Neuronal stem cell (in vitro differentiated cells): ENCODE measurements around the gene TBC1D4.

ENCODE experiments used
- DNase-seq: peaks from one replicate; pipeline ENCODE4 v3.0.0-alpha.2; 2013; ENCODE audit warnings: low spot score
- H2AFZ ChIP-seq: one replicate; pipeline ENCODE4 v1.6.1; 2013; ENCODE audit warnings: mild to moderate bottlenecking, low read length, inconsistent platforms
- H2AK5ac ChIP-seq: 2 replicates; pipeline ENCODE4 v1.6.1; 2013; ENCODE audit warnings: low read depth, mild to moderate bottlenecking, inconsistent platforms, low read length, moderate library complexity, mixed read lengths
- H2BK120ac ChIP-seq: 2 replicates; pipeline ENCODE4 v1.6.1; 2013; ENCODE audit warnings: low read depth, mild to moderate bottlenecking, inconsistent platforms, low read length, moderate library complexity, mixed read lengths
- H2BK12ac ChIP-seq: one replicate; pipeline ENCODE4 v1.6.1; 2013; ENCODE audit warnings: low read length, inconsistent platforms
- H2BK15ac ChIP-seq: 2 replicates; pipeline ENCODE4 v1.6.1; 2013; ENCODE audit warnings: mild to moderate bottlenecking, low read length, inconsistent platforms, mixed read lengths
- H2BK5ac ChIP-seq: one replicate; pipeline ENCODE4 v1.6.1; 2013; ENCODE audit warnings: inconsistent platforms, mild to moderate bottlenecking, low read length, moderate library complexity
- H3K14ac ChIP-seq: one replicate; pipeline ENCODE4 v1.6.1; 2013; ENCODE audit warnings: low read length, inconsistent platforms
- H3K18ac ChIP-seq: 2 replicates; pipeline ENCODE4 v1.6.1; 2013; ENCODE audit warnings: low read length, inconsistent platforms
- H3K23ac ChIP-seq: 2 replicates; pipeline ENCODE4 v1.6.1; 2013; ENCODE audit warnings: low read depth, mild to moderate bottlenecking, mixed read lengths, low read length, inconsistent platforms; ENCODE audit not compliant: poor library complexity
- H3K27ac ChIP-seq: replicated peaks from 3 replicates; pipeline ENCODE4 v1.5.1; 2013; ENCODE audit warnings: low read length, inconsistent platforms
- H3K27me3 ChIP-seq, 3 experiments: 2 replicates each; pipeline ENCODE4 v1.6.1; 2013; ENCODE audit warnings: low read length in 3 of 3, mild to moderate bottlenecking in 2 of 3, inconsistent platforms in 1 of 3, low read depth in 1 of 3, mixed read lengths in 1 of 3, moderate library complexity in 1 of 3; ENCODE audit not compliant: control insufficient read depth in 3 of 3, insufficient read depth in 3 of 3
- H3K36me3 ChIP-seq, 2 donors: replicated peaks in 1 of 2; 2 replicates each; pipeline ENCODE4 v1.6.1; 2013; ENCODE audit warnings: low read length in 2 of 2; ENCODE audit not compliant: control insufficient read depth in 2 of 2, insufficient read depth in 2 of 2
- H3K4ac ChIP-seq: 2 replicates; pipeline ENCODE4 v1.6.1; 2013; ENCODE audit warnings: inconsistent platforms, mild to moderate bottlenecking, low read length, moderate library complexity
- H3K4me1 ChIP-seq, 2 donors: 1 replicate in 1 of 2; 2 replicates in 1 of 2; pipeline ENCODE4 v1.6.1; 2013; ENCODE audit warnings: low read length in 2 of 2, low read depth in 1 of 2; ENCODE audit not compliant: control insufficient read depth in 2 of 2, insufficient read depth in 1 of 2
- H3K4me2 ChIP-seq: one replicate; pipeline ENCODE4 v1.6.1; 2013; ENCODE audit warnings: mild to moderate bottlenecking, low read length, inconsistent platforms; ENCODE audit not compliant: insufficient read depth, poor library complexity, severe bottlenecking
- H3K4me3 ChIP-seq, 2 donors: 2 replicates each; pipeline ENCODE4 v1.5.1; 2013; ENCODE audit warnings: low read length in 2 of 2, mild to moderate bottlenecking in 2 of 2, inconsistent platforms in 1 of 2, moderate library complexity in 1 of 2
- H3K79me1 ChIP-seq: one replicate; pipeline ENCODE4 v1.6.1; 2013; ENCODE audit warnings: low read depth, mild to moderate bottlenecking, inconsistent platforms, low read length, moderate library complexity
- H3K9ac ChIP-seq: one replicate; pipeline ENCODE4 v1.6.1; 2013; ENCODE audit warnings: mild to moderate bottlenecking, low read depth, low read length, inconsistent platforms; ENCODE audit not compliant: poor library complexity
- H3K9me3 ChIP-seq, 2 donors: replicated peaks in 1 of 2; 2 replicates each; pipeline versions ENCODE3 to v1.6.1; 2013; ENCODE audit warnings: low read length in 2 of 2, mild to moderate bottlenecking in 2 of 2, inconsistent platforms in 1 of 2, low read depth in 1 of 2, mixed read lengths in 1 of 2, moderate library complexity in 1 of 2; ENCODE audit not compliant: control insufficient read depth in 2 of 2, insufficient read depth in 1 of 2
- H4K8ac ChIP-seq: one replicate; pipeline ENCODE4 v1.6.1; 2013; ENCODE audit warnings: low read depth, mild to moderate bottlenecking, inconsistent platforms, low read length, moderate library complexity
- H4K91ac ChIP-seq: one replicate; pipeline ENCODE4 v1.6.1; 2013; ENCODE audit warnings: low read length, low read depth, mild to moderate bottlenecking, inconsistent platforms; ENCODE audit not compliant: poor library complexity
- WGBS, 2 donors: extraction: QIAGEN DNeasy Blood & Tissue Kit; methylation state at CpG; one replicate each; pipeline ENCODE4 v1.1.7; 2013; ENCODE audit warnings: missing lambda C conversion rate in 2 of 2, mixed read lengths in 1 of 2; ENCODE audit not compliant: insufficient read length in 2 of 2, insufficient replicate concordance in 1 of 2; ENCODE audit errors: extremely low coverage in 2 of 2; 5-methylcytosine and 5-hydroxymethylcytosine counted together

TBC1D4 gene

GRCh38 chr13:75415171-75415570 is 66.8 kb downstream of the TBC1D4 start:
- H3K9ac ChIP-seq = no peak overlapping the region
- no peak overlapping the region for H2BK15ac ChIP-seq
- no peak overlapping the region for H2BK12ac ChIP-seq
- WGBS, 2 donors = no CpG with 5 or more reads among the region's 2 CpGs
- no peaks in the 10 kb centered on the region for H3K36me3 ChIP-seq
- no peak overlapping the region for H3K4me2 ChIP-seq
- H3K4me3 ChIP-seq = no peak overlapping the region
- no peaks in the 10 kb centered on the region for H3K79me1 ChIP-seq
- no peak overlapping the region for H3K14ac ChIP-seq
- no peak overlapping the region for H4K91ac ChIP-seq
- H2AFZ ChIP-seq = no peak overlapping the region
- H3K27me3 ChIP-seq = no peaks in the 10 kb centered on the region
- peaks cover 0 to under 1% of the 10 kb centered on the region in 2 donors for H3K9me3 ChIP-seq
- peaks cover 10 to 19% of the 10 kb centered on the region in 2 donors for H3K4me1 ChIP-seq
- no peak overlapping the region for H2BK120ac ChIP-seq
- H3K23ac ChIP-seq = no peak overlapping the region
- H2BK5ac ChIP-seq = no peak overlapping the region
- no peak overlapping the region for H3K18ac ChIP-seq
- no peak overlapping the region for H3K27ac ChIP-seq
- DNase-seq = no peak
- H4K8ac ChIP-seq = no peak overlapping the region
- no peak overlapping the region for H3K4ac ChIP-seq
- H2AK5ac ChIP-seq = no peak overlapping the region

DNA sequence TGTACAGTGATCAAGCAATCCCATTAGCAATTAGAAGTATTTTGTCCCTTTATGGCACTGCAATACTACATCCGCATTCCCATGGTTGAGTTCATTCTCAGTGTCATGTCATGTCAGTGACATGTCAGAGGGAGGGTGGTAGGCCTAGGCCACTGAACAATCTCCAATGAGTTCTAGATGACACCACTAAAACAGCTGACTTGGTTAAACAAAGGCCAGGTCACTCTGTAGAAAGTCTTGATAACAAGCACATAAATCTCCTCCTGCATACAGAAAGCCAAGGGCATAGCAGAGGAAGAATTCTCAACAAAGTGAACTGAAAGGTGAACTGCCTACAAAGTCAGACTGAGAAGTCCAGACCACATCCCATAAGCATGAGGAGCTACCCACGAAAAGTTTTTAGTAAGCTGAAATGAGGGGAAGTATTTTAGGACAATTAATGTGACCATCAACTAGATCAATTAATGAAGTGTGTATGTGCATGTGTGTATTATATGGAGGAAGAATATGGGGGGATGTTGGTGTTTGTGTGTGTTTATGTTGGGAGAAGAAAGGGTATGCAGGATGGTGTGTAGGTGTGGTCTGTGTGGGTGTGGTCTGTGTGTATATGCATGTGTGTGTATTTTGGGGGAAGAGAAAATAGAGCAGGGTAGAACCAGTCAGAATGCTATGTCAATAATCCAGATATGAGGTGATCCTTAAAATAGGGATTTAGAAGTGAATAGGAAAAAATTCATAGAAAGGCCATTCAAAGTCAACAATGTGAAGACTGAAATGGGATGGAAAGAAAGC is 67.7 kb downstream of the TBC1D4 start:
- Histone ChIP-seq H3K23ac (no peak overlapping the region), H3K4me2 (no peak overlapping the region), H2BK120ac (no peak overlapping the region), H3K4me3 (no peak overlapping the region), H4K91ac (no peak overlapping the region), H3K4me1 (peaks cover 10 to 19% of the 10 kb centered on the region in 2 donors), H3K27ac (no peak overlapping the region), H3K18ac (no peak overlapping the region), H3K79me1 (no peaks in the 10 kb centered on the region), H2BK5ac (no peak overlapping the region), H3K27me3 (no peaks in the 10 kb centered on the region), H3K14ac (no peak overlapping the region), H2BK12ac (no peak overlapping the region), H4K8ac (no peak overlapping the region), H2BK15ac (no peak overlapping the region), H3K9ac (no peak overlapping the region), H2AFZ (no peak overlapping the region), H3K36me3 (no peaks in the 10 kb centered on the region), H3K9me3 (peaks cover 0 to 3% of the 10 kb centered on the region in 2 donors), H3K4ac (no peak overlapping the region), H2AK5ac (no peak overlapping the region)
- no CpG with 5 or more reads among the region's 2 CpGs for WGBS, 2 donors
- no peak for DNase-seq

GRCh38 chr13:75411924-75412537 is 69.9 kb downstream of the TBC1D4 start:
- no peak overlapping the region for H2AFZ ChIP-seq
- H2AK5ac ChIP-seq = no peak overlapping the region
- no peak overlapping the region for H3K14ac ChIP-seq
- no peak overlapping the region for H2BK15ac ChIP-seq
- DNase-seq = no peak
- no peaks in the 10 kb centered on the region for H3K79me1 ChIP-seq
- no peak overlapping the region for H4K8ac ChIP-seq
- H3K18ac ChIP-seq = no peak overlapping the region
- peaks cover 6 to 13% of the 10 kb centered on the region in 2 donors for H3K4me1 ChIP-seq
- H3K4me3 ChIP-seq = no peak overlapping the region
- H4K91ac ChIP-seq = no peak overlapping the region
- H2BK5ac ChIP-seq = no peak overlapping the region
- H3K27me3 ChIP-seq = no peaks in the 10 kb centered on the region
- H3K9me3 ChIP-seq = peaks cover 0 to 4% of the 10 kb centered on the region in 2 donors
- no peak overlapping the region for H2BK12ac ChIP-seq
- H3K23ac ChIP-seq = no peak overlapping the region
- no peak overlapping the region for H3K9ac ChIP-seq
- H3K36me3 ChIP-seq = no peaks in the 10 kb centered on the region
- no peak overlapping the region for H3K4ac ChIP-seq
- WGBS, 2 donors = no CpG with 5 or more reads among the region's 4 CpGs
- no peak overlapping the region for H2BK120ac ChIP-seq
- H3K27ac ChIP-seq = no peak overlapping the region
- no peak overlapping the region for H3K4me2 ChIP-seq

DNA sequence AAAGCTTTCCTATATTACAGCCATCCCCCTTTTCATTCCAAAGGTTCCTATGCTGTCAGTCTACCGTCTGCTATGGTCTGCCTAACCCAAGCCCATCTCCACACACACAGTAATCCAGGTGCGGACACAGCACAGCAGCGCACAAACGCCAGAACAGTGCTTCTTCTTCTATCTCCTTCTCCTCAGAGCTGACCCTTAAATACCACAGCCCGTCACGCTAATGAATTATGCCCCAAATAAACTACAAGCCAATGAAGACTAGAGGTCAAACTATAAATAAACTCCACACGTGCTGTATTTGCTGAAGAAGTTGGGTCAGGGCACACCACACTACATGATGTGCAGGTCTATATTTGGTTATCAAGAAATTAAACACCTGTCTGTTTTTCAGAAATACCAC is 71.8 kb downstream of the TBC1D4 start:
- peak overlapping the region; percentile 82 for H3K18ac ChIP-seq
- WGBS, 2 donors = no CpG with 5 or more reads among the region's 7 CpGs

More for the DNA sequence above, 71.8 kb downstream of the TBC1D4 start:
- Histone ChIP-seq H3K27me3 (no peaks in the 10 kb centered on the region), H2BK15ac (no peak overlapping the region), H3K27ac (no peak overlapping the region), H2AFZ (no peak overlapping the region), H3K36me3 (no peaks in the 10 kb centered on the region), H3K9ac (no peak overlapping the region), H2BK120ac (no peak overlapping the region), H3K4me3 (no peak overlapping the region), H4K8ac (no peak overlapping the region), H3K4me1 (peaks cover 3% of the 10 kb centered on the region in 2 donors), H4K91ac (no peak overlapping the region), H3K9me3 (peaks cover 0 to 6% of the 10 kb centered on the region in 2 donors), H3K4me2 (no peak overlapping the region), H2BK5ac (no peak overlapping the region), H3K79me1 (no peaks in the 10 kb centered on the region), H2BK12ac (no peak overlapping the region), H3K4ac (peak overlapping the region; percentile 44), H3K14ac (no peak overlapping the region), H2AK5ac (no peak overlapping the region), H3K23ac (no peak overlapping the region)
- no peak for DNase-seq
